ENCODE results near the gene PTPRT. TPM values are rescaled to one million over a fixed set of nuclear protein-coding genes. Genes with fewer than 3 reads are reported as not detected.

PTPRT gene
- total and polyA plus RNA-seq, 10 of the 15 experiments (the other 5 are each of a cell fraction or from before 2014, with no cell fraction given), result not detected

DNA sequence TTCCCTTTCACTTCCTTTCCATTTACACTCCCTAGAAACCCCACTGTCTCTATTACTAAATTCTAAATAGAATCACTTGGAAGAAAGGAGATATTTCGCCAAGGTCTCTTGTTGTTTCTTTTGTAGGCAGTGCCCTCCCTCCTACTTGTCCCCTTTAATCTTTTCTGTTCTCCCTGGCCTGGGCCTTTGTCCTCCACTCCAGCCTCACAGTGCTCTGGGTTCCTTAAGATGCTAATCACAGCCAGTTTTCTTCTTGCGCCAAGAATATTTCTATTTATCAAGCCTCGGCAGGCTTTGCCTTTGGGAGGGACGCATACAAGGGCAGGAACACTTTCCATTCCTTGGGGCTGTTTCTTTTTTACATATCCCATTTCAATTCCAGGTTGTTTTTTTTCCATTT, 1051.0 kb downstream of the PTPRT start:
- no peak for FAIRE-seq
- no peak for DNase-seq (ENCODE audit: low read depth, low spot score)
- H3K79me2 ChIP-seq (ENCODE audit: control insufficient read depth, insufficient read depth, low read length), result no peaks in the 10 kb centered on the region
- H3K9ac ChIP-seq (ENCODE audit: control insufficient read depth, insufficient read depth, low read length), result no peak overlapping the region
- no peaks in the 10 kb centered on the region for H3K9me3 ChIP-seq (replicated peaks; ENCODE audit: control insufficient read depth, insufficient read depth, low read length)
- no peak overlapping the region for H3K4me3 ChIP-seq
- H3K27ac ChIP-seq (ENCODE audit: control insufficient read depth, insufficient read depth), result no peak overlapping the region
- TF ChIP-seq SMAD1 (IDR thresholded peaks at IDR 0.05; ENCODE audit: low read depth, partially characterized antibody) (no peak), TCF7 (IDR thresholded peaks at IDR 0.05; ENCODE audit: borderline replicate concordance) (no peak), USF2 (IDR thresholded peaks at IDR 0.05; ENCODE audit: borderline replicate concordance, low read depth, low read length) (no peak), IKZF1 (conservative IDR thresholded peaks at IDR 0.05) (no peak), ZZZ3 (IDR thresholded peaks at IDR 0.05; ENCODE audit: control insufficient read depth, insufficient read length, low read depth) (no peak), TARDBP (IDR thresholded peaks at IDR 0.05; ENCODE audit: borderline replicate concordance) (no peak), WRNIP1 (IDR thresholded peaks at IDR 0.05; ENCODE audit: borderline replicate concordance, low read depth, low read length) (no peak), SMC3 (IDR thresholded peaks at IDR 0.05; ENCODE audit: borderline replicate concordance, low read length) (no peak), SPI1 (IDR thresholded peaks at IDR 0.05; ENCODE audit: borderline replicate concordance, insufficient read depth, low read depth, low read length) (no peak)
- TF ChIP-seq, protein P1, sequence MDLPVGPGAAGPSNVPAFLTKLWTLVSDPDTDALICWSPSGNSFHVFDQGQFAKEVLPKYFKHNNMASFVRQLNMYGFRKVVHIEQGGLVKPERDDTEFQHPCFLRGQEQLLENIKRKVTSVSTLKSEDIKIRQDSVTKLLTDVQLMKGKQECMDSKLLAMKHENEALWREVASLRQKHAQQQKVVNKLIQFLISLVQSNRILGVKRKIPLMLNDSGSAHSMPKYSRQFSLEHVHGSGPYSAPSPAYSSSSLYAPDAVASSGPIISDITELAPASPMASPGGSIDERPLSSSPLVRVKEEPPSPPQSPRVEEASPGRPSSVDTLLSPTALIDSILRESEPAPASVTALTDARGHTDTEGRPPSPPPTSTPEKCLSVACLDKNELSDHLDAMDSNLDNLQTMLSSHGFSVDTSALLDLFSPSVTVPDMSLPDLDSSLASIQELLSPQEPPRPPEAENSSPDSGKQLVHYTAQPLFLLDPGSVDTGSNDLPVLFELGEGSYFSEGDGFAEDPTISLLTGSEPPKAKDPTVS (IDR thresholded peaks at IDR 0.05; ENCODE audit: low read depth, low read length), result no peak
- no peaks in the 10 kb centered on the region; a peak in 1 of 4 replicates for H3K27me3 ChIP-seq (replicated peaks in 1 of 2; ENCODE audit: control insufficient read depth in 2 of 2, insufficient read depth in 2 of 2, low read length in 1 of 2)
- RAD21 ChIA-PET (ENCODE audit: unreplicated experiment), result no interaction called here
- intact Hi-C loops (cut with micrococcal nuclease; ENCODE audit: unreplicated experiment), result no loop called here
- ATAC-seq, result no peak
- H2AFZ ChIP-seq (ENCODE audit: control insufficient read depth, low read depth, low read length), result no peak overlapping the region
- no peaks in the 10 kb centered on the region for H3K4me1 ChIP-seq (ENCODE audit: control insufficient read depth, insufficient read depth, low read length)
- in situ Hi-C loops (cut with MboI), result no loop called here
- CTCF ChIA-PET, result no interaction called here
- H3K36me3 ChIP-seq (ENCODE audit: control insufficient read depth in 2 of 2, insufficient read depth in 2 of 2, low read length in 1 of 2), result no peaks in the 10 kb centered on the region
- H4K20me1 ChIP-seq (ENCODE audit: control insufficient read depth, insufficient read depth), result no peaks in the 10 kb centered on the region
- 49% methylated on average over 4 of the region's 4 CpGs for WGBS (ENCODE audit: insufficient coverage, insufficient replicate concordance, low lambda C conversion rate, missing lambda C conversion rate)
- SMC1A ChIA-PET (ENCODE audit: uncharacterized antibody, unreplicated experiment), result no interaction called here
- BruUV-seq (replicated peaks), result no TSS peak
- POLR2A ChIA-PET, result no interaction called here
- H3K4me2 ChIP-seq (ENCODE audit: control insufficient read depth, insufficient read depth), result no peak overlapping the region
